Sciatic nerve (tissue), 2 donors: ENCODE measurements around the gene TRAF2. TPM values are rescaled to one million over a fixed set of nuclear protein-coding genes. Genes with fewer than 3 reads are reported as not detected.

Experiments
- ATAC-seq: fragments of 200-7000 bp; cut with Tn5 transposase; one replicate; pipeline ENCODE4 v1.9.1; 2020; ENCODE audit warnings: mild to moderate bottlenecking, moderate library complexity
- DNase-seq: peaks from one replicate; pipeline ENCODE4 v3.0.0-alpha.2; 2020; ENCODE audit warnings: low spot score
- intact Hi-C: fragments of 100-400 bp; cut with DNase I; formaldehyde crosslinking; loops from one replicate; pipeline ENCODE4 v1.14.2; 2022
- total RNA-seq: library from RNA; stranded (reverse); fragmentation: NEBNext Ultra II Directional; extraction: Animal tissue kit (Norgen Biotek cat#: 25700); gene quantifications from one replicate; pipeline ENCODE4 v1.2.1, GENCODE V29; 2021
- donor health status: DM: no; HTN: no; CAD: no.
- donor health status: DM: no; HTN: no; CAD: no.

The TRAF2 gene
- total RNA-seq, 1 donor from 2014 or later, result 17.0 TPM

DNA sequence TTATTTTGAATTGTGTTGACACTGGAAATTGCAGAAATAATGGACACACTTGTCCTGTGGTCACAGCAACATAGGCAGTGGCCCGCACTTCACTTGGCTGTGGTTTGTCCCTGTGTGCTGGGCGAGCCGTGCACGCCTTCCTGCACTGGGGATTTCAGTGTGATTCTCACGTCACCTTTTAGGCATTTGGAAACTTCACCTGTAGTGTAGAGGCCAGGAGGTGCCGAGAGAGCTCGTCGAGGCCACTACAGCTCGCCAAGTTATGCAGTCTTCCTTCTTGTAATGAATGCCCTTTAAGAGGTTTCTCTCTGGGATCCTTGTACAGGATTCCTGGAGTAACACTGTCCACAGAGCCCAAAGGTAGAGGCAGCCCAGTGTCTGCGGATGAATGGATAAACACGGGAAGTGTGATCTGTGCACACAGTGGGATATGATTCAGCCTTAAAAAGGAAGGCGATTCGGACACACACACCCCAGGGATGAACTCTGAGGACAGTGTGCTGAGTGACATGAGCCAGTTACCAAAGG, 14.7 kb downstream of the TRAF2 start:
- ATAC-seq (no peak), DNase-seq (no peak)
- intact Hi-C loops, result no loop called here

DNA sequence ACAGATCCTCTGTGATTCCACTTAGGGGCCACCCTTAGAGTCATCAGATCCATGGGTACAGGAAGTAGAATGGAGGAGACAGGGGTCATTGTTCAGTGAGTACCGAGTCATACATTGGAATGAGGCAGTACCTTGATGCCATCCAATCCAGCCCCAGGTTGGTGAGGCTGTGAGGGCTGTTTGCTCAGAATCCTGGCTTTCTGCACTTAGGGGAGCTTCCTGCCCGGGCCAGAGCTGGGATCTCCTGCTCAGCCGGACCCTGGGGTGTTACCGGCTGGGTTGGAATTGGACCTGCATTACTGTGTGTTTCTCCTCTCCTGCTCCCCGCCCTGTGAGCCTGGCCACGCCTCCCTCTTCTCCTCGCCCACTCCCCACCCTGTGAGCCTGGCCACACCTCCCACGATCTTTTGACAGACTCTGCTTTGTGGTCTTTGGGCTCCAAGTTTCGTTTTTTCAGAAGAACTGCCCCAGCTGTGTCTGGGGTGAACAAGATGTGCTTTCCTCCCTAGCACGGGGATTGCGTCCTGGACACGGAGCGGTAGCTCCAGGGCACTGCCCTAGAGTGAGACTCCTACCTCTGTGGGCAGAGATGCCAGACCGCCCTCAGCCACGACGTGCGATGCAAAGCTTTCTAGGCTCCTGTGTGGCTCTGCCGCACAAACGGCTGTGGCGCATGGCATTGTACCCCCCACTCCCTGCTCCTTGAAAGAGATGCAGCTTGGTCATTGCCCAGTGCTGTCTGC, 15.4 kb downstream of the TRAF2 start:
- no peak for DNase-seq
- intact Hi-C loops, result no loop called here
- peak; percentile 63 for ATAC-seq

DNA sequence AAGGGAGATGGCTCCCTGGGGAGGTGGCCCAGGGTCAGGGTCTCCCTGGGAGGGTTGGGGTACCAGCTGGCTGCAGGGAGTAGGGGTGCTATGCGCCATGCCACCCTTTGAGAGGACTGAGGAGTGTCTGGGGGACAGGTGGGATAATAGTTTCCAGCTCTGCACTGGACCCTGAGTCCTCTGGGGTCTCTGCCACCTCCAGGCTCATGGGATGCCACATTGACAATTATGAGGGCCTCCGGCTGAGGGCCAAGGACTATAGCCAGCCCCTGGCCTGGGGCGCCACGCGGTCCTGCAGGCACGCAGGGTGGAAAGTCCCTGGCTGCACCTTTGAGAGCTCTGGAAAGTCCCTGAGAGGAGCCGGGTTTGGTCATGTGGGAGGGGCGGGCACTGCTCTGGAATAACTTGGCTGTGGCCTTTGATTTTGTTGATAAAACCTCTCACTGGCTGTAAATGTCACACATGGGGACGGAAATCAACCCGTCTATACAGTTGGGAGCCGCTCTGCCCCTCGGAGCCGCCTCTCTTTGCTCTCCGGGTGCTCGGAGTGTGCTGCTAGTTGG, 16.0 kb downstream of the TRAF2 start:
- DNase-seq (peak; percentile 75), ATAC-seq (peak; percentile 71)
- intact Hi-C loops, result no loop called here

DNA sequence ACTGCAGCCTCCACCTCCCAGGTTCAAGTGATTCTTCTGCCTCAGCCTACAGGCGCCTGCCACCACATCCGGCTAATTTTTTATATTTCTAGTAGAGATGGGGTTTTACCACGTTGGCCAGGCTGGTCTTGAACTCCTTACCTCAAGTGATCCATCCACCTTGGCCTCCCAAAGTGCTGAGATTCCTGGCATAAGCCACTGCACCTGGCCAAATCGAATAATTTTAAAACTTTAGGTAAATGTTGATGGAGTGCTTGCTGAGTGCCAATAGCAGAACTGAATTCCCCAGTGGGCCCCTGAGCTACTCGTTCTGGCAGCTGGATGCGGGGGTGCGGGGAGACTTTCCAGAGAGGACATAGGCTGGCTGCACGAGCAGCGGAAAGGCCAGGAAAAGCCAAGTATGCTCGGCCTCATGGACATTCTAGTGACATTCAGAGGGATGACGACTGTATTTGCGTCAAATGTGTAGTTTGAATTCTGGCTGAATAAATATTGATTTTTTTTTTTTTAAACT, 16.8 kb downstream of the TRAF2 start:
- DNase-seq (no peak), ATAC-seq (peak; percentile 46)
- intact Hi-C loops, result no loop called here

DNA sequence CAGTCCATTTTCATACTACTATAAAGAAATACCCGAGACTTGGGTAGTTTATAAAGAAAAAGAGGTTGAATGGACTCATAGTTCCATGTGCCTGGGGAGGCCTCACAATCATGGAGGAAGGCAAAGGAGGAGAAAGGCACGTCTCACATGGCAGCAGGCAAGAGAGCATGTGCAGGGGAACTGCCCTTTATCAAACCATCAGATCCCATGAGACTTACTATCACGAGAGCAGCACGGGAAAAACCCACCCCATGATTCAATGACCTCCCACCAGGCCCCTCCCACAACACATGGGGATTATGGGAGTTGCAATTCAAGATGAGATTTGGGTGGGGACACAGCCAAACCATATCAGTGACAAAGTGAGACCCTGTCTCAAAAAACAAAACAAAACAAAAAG, 19.9 kb downstream of the TRAF2 start:
- intact Hi-C loops, result no loop called here
- DNase-seq (no peak), ATAC-seq (no peak)

DNA sequence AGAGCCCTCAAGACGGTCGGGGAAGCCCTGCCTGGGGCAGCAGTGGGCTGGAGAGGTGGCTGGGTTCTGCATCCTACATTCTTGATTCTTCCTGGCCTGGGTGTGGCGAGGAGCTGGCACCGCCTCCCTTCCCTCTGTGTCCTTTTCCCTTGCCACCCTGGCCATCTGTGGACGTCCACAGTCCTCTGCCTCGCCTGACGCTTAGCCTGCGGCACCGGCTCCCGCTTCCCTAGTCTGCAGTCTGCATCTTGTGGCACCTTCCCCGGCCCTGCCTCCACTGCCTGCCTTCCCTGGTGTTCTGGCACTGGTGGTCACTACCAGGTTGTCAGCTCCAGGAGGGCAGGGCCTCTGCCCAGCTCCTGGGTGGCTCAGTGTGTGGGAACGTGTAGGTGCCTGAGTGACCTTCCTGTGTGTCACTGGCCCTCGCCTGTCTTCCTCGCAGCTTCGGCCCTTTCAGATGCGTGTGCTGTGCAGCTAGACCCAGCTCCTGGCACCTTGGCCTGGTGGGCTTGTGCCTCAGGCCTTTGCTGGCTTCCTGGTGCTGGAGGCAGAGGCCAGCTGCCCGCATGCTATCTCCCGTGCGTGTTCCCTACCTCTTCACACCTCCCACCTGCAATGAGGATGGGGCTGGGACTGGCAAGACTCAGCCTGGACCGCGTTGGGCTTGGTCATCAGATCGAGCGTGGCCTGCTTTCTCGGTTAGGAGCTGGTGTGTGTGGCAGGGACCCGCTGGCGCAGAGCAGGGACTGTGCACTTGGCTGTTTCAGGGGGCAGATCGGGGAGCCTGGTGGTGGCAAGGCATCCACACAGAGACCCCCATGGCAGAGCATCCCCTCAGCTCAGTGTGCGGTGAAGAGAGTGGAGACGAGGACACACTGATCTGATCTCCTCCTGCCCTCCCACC, 20.9 kb downstream of the TRAF2 start:
- DNase-seq (no peak), ATAC-seq (no peak)
- intact Hi-C loops, result no loop called here

DNA sequence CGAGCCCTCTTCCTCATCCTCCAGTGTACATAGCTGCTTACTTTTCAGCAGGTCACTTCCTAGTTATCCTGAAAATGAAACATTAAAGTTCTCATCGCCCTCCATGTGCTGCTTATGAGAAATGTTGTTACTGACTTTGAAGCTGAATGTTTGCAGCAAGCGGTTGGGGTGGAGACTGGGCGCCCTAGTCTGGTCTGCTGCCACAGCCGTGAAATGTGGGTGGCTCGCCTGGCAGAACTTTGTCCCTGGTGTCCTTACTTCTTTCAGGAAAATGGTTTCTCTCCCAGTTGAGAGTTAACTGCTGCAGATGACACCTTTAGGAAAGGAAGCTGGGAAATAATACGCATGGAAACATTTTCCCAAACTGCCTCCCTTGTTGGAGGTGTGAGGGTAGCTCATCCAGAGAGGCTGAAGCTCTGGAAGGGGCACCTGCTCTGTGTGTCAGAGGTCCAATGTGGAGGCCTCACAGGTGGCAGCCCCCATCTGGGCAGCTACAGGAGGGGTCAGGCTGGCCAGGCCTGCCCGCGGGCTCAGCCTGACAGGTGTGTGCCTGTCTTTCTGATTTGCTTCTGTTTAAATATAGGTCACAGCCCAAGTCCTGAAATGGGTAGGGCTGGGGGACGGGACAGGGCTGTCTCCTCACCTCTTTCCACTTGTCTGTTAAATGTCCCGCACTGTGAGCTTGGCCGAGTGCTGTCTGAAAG, 24.0 kb downstream of the TRAF2 start:
- ATAC-seq, result no peak
- intact Hi-C loops, result no loop called here
- no peak for DNase-seq

DNA sequence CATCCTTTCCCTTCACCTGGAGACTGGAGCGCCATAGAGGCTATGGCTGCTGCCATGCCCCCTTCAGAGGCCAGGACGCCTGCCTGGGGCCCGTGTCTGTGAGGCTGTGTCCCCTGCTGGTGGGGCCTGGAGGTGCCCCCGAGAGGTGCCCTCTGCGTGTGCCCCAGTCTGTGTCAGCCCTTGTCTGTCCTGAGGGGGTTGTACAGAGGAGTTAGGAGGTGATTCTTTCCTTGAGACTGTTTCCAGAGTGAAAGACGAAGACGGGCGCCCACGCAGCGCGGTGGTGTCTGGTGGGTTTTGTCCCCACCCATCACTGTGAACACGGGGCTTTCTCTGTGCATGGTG, 24.6 kb downstream of the TRAF2 start:
- ATAC-seq (no peak), DNase-seq (no peak)
- intact Hi-C loops, result no loop called here

DNA sequence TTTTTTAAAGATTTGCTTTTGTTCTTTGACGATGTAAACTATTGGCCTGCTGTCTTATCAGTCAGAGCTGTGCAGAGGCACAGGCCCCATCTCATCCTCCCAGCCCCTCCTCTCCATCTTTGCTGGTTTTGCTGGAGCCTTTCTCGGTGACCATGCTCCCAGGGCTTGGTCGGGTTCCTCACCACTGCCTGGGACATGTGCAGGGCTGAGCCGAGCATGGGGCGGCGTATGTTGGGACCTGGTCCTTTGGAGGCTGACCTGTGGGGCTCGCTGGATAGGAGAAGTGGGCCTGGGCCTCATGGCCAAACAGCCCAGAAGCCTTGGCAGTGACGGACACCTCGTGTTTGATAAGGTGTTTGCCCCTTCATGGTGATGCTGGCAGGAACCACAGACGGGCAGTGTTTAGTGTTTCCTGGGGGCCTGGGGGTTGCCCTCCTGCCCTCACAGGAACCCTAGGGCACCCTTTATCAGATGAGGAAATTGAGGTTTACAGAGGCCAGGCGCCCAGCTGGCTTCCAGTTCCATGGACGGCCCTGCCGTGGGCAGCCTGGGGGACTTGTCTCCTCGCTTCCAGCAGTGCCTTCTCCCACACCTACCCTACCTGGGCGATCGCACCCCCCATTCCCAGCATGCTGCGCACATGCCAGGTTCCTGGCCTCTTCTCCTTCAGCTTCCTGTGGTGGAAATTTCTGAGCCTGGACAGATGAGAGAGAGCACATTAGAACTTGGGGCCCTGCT, 27.6 kb downstream of the TRAF2 start:
- ATAC-seq (no peak), DNase-seq (no peak)
- intact Hi-C loops, result no loop called here

DNA sequence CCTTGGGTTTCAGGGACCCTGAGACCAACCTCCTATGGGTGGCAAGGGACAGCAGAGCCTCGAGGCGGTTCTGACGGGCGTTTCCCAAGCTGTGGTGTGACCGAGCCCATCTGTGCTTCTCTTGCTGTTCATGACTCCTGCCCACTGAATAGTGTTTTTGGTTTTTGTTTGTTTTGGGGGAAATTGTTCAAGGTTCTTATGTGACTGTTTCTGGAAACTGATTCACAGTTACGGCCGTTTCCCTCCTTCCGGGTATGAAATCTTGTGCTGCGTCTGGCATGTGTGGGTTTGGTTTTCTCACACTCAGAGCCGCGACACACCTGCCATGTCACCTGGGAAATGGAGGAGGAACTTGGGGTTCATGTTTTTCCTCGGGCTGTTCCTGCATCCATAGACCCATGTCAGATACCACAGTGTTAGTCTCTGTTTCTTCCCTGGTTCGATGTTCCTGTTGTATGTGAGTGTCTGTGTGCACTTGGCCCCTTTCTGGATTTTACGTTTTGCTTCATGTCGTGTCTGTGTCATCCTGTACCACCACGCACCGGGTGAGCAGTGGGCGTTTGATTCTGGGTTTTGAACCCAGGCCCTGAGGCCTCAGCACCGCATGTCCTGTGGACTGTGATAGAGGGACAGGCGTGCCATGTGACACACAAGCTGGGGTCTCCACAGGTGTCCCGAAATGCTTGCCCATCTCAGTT, 29.5 kb downstream of the TRAF2 start:
- ATAC-seq (no peak), DNase-seq (no peak)

DNA sequence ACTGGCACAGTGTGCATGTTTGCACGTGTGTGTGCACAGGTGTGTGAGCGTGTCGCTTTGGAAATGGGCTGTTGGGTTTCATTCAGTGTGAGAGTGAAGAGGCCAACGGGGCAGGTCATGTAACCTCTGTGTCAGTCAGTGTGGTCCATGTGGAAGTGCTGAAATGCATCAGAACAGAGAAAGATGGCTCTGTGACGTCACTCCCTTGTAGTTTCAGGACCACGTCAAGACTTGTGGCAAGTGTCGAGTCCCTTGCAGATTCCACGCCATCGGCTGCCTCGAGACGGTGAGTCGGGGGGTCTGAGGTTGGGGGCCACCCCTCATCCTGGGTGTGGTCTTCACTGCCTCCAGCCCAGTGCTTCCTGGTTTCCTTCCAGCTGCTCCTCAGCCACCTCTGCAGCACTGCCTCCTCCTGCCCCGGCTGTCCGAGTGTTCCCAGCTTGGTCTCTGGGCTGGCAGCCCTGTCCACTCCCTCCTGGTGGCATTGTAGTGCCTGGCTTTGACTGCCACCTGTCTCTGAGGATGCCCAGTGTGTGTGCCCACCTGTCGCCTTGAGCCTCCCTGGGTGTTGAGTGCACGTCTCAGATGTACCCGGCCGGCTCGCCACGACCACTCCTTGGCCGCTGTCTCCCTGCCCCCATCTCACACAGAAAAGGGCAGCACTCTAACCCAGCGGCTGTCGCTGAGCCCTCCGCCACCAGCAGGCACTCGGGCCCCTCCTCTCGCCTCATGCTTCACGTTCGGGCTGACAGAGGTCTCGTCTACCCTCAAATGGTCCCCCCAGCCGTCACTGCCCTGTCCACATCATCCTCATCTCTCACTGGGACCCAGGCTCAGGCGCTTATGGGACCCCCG, 30.2 kb downstream of the TRAF2 start:
- ATAC-seq, result no peak
- intact Hi-C loops, result no loop called here
- DNase-seq, result no peak

More for the DNA sequence above, 29.5 kb downstream of the TRAF2 start:
- intact Hi-C loops, result no loop called here

DNA sequence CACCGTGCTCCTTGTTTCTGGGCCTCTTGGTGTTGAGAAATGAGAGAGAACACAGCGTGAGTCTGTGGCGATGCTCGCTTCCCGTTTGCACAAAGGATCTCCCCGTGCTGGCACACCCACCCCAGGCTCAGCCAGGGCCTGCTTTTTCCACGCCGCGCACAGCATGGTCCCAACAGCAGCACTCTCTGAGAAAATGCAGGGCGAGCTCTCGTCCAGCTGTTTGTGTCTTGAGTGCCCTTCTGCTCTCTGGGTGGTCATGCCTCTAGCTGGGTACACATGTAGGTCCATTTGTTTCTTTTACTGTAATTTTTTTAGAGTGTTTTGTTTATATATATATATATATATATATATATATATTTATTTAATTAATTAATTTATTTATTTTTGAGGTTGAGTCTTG, 31.6 kb downstream of the TRAF2 start:
- ATAC-seq, result no peak
- intact Hi-C loops, result no loop called here
- no peak for DNase-seq

DNA sequence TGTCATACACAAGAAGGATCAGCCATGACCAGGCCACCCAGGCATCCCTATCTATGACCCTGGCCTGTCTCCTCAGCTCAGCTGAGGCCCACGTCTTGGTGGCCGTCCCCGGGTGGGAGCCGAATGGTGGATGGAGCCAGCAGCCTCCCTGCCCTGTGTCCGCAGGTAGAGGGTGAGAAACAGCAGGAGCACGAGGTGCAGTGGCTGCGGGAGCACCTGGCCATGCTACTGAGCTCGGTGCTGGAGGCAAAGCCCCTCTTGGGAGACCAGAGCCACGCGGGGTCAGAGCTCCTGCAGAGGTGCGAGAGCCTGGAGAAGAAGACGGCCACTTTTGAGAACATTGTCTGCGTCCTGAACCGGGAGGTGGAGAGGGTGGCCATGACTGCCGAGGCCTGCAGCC, 33.8 kb downstream of the TRAF2 start:
- intact Hi-C loops, result no loop called here
- ATAC-seq, result no peak

DNA sequence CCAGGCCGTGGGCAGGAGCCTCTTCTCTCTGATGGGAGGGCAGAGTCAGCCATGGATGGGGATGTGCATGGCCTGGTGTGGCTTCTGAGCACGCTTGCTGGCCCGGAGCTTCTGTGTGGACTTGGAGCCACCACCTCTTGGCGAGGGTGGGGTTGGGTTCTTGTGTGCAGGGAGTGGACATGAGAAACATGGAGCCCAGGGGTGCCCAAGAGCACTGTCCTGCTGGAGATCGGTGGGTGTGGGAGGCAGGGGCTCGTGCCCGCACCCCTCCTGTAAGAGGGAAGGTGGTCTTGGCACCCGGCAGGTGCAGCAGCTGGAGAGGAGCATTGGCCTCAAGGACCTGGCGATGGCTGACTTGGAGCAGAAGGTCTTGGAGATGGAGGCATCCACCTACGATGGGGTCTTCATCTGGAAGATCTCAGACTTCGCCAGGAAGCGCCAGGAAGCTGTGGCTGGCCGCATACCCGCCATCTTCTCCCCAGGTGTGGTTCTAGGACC, 34.5 kb downstream of the TRAF2 start:
- intact Hi-C loops, result no loop called here
- DNase-seq (no peak), ATAC-seq (no peak)

More for the DNA sequence above, 33.8 kb downstream of the TRAF2 start:
- no peak for DNase-seq

DNA sequence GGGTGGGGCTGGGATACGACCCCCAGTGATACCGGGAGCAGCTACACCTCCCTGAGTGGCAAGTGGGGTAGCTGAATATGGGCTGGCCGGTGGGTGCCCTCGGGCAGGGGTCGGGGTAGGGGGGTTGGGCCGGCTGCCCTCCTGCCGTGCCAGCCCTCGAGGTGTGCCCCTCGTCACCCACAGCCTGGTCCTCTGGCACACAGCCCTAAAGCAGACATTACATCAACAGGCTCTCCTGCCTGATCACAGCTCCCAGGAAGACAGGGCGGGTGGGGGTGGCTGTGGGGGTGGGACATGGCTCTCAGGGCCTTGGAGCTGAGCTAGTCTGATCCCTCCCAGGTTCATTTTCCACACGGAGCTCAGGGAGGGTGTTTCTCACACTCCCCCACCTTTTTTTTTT, 35.0 kb downstream of the TRAF2 start:
- no peak for DNase-seq
- intact Hi-C loops, result no loop called here
- ATAC-seq, result no peak

DNA sequence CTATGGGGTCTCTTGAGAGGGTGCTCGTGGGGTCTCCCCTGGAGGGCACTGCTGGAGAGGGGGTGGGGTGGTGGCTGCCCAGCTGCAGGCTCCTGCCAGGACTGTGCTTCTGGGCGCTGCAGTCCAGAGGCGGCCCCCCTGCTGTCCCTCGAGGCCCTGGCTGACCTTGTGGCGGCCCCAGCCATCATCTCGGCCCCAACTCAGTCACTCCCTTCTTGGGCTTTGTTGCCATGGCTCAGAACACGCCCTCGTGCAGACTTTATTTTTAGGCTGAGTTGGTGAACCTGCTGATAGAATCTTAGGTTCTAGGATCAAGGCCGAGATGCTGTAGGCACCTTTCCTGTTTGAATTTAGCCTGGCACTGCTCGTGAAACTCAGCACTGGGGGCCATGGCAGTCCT, 35.4 kb downstream of the TRAF2 start:
- intact Hi-C loops, result no loop called here
- DNase-seq (no peak), ATAC-seq (no peak)

DNA sequence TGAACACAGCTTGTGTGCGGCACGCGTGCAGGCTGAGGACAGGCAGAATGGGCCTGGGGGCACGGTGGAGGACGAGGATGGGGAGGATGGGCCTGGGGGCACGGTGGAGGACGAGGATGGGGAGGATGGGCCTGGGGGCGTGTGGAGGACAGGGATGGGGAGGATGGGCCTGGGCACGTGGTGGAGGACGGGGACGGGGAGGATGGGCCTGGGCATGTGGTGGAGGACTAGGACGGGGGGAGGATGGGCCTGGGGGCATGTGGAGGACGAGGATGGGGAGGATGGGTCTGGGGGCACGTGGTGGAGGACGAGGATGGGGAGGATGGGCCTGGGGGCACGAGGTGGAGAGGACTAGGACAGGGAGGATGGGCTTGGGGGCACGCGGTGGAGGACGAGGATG, 36.2 kb downstream of the TRAF2 start:
- DNase-seq (no peak), ATAC-seq (no peak)
- intact Hi-C loops, result no loop called here
